Stimulated activated CD8-positive, alpha-beta memory T cell treated with anti-CD3 and anti-CD28 coated beads, Interleukin-7, amount 100 ng/mL, for 24 hours (primary cell): ENCODE measurements around the gene FGG.

Experiments
- DNase-seq: peaks from one replicate; pipeline ENCODE4 v3.0.0-alpha.2; 2020; ENCODE audit warnings: low read depth

The FGG gene

GRCh38 chr4:154612472-154613414 lies at the start of gene FGG:
FGG (minus strand) TSS chr4:154612656; CDS start chr4:154612609, 47 bp downstream.
- no peak for DNase-seq

DNA sequence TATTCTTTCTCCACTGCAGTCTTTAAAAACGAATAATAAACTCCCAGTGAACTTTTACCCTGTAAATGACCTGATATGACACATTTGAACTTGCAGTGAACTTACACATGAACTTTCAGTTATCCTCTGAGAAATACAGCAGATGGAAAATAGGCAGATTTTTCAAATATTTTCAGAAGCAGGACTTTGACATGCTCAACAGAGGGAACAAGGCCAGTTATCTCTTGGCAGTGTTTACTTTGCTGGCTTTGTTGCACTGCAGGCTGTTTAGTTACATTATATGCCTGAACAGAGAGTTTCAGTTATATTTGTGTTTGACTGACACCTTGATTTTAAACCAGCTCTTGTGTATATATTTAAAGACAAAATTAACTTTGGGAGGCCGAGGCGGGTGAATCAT lies 47.6 kb upstream of the FGG start:
- no peak for DNase-seq

- DNase-seq = no peak
Measured at GRCh38 chr4:154658680-154659405, 46.4 kb upstream of the FGG start.

- no peak for DNase-seq
Measured at GRCh38 chr4:154643493-154643892, 31.0 kb upstream of the FGG start.

DNA sequence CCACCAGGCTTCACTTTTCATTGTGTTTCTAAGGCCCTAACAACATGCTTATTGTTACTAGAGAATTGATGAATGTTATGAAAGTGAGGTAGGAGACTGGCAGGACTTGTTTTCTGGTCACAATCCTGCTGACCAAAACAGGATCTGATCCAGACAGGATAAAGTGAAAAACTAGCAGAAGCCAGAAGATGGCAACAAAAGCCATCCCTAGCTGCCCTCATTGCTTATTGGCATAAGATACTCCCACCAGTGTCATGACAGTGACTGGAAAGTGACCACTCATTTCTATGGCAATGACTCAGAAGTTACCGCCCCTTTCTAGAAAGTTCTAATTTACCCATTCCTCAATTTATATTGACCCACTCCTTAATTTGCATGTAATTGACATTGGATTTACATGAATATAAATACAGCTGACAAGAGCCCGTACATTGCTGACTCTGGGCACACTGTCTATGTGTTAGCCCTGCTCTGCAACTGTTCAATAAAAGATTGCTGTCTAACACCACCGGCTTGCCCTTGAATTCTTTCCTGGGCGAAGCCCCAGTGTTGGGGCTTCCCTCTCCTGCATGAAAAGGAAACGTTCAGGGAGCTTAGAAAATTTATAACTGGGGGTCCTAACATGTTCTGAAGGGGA lies 30.0 kb upstream of the FGG start:
- no peak for DNase-seq

DNA sequence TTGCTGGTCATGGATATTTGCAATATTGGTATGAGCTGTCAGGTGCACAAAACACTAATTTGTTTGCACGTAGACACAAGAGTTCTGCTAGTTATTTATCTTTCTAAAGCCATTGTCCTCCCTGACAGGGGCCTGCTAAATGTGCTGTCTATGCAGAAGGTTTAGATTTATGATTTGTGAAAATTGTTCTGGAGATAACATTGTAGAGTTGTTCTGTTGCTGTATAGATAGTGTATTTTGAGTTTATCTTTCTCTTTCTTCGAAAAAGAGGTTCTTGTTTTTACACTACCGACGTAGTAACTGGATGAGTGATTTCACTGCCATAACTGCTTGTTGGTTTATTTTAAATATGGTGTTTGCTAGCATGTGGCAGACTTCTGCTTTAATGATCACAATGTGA lies 28.5 kb upstream of the FGG start:
- DNase-seq = no peak

DNA sequence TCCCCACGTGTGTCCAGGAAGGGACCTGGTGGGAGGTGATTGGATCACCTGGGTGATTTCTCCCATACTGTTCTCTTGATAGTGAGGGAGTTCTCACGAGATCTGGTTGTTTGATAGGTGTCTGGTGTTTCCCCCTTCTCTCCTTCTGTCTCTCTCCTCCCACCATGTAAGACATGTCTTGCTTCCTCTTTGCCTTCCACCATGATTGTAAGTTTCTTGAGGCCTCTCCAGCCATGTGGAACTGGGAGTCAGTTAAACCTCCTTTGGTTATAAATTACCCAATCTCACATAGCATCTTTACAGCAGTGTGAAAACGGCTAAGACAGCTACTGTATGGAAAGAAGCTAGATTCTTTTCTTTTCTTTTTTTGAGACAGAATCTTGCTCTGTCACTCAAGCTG lies 21.6 kb upstream of the FGG start:
- no peak for DNase-seq

GRCh38 chr4:154631828-154632227 lies 19.4 kb upstream of the FGG start:
- DNase-seq = no peak

DNA sequence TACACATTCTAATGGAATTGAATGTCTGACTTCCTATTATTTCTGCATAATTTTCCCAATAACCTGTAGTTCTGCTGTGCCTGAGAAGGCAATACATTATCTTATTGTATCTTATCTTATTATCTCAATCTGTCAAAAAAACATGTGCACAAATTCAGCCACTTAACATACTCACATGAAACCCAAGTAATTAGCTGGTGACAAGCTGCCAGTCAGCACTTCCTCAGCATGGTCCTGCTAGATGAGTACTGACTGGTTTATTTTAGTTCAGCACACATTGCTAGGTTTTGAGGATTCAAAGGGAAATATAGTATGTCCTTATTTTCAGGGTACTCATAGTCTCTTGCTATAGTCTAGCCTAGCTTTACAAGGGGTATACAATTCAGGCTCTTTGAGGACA lies 17.9 kb upstream of the FGG start:
- DNase-seq = no peak

GRCh38 chr4:154626793-154627484 lies 14.5 kb upstream of the FGG start:
- no peak for DNase-seq

- DNase-seq = no peak
Measured at GRCh38 chr4:154625971-154626370, 13.5 kb upstream of the FGG start.

GRCh38 chr4:154623995-154624394 lies 11.5 kb upstream of the FGG start:
- DNase-seq = no peak

GRCh38 chr4:154623436-154623835 lies 11.0 kb upstream of the FGG start:
- no peak for DNase-seq

DNA sequence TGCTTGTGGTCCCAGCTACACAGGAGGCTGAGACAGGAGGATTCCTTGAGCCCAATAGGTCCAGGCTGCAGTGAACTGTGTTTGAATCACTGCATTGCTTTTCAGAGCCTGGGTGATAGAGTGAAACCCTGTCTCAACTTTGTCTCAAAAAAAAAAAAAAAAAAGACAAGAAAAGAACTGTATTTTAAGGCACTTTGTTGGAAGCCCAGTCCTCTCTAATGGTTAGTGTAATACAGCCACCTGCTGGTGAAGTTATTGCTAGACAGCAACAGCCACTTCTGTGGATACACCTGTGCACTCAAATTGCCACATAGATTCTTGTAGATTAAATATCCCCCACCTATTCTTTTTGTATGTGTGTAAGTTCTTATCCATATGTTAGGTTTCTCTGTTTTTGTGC lies 10.1 kb upstream of the FGG start:
- DNase-seq = no peak

- no peak for DNase-seq
Measured at GRCh38 chr4:154620111-154620510, 7.7 kb upstream of the FGG start.

GRCh38 chr4:154618708-154619315 lies 6.4 kb upstream of the FGG start:
- DNase-seq = peak; percentile 25

GRCh38 chr4:154617820-154618317 lies 5.4 kb upstream of the FGG start:
- no peak for DNase-seq

DNA sequence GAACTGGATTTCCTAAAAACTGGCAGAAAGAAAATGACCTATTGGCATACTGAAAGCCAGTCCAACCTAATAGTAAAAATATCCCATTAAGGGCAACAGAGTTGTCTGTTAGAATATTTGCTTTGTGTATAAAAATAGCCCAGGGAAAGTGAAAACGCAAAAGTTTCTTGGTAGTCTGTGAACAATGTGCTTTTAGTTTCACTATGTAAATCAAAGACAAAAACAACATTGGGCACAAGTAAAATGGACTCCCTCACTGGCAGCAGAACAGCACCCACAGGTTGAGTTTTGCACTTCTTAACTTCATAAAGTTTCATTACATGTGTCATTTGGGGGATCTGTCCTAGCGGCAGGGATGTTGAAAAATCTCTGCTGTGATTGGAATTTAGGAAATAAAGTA lies 4.3 kb upstream of the FGG start:
- DNase-seq = no peak

DNA sequence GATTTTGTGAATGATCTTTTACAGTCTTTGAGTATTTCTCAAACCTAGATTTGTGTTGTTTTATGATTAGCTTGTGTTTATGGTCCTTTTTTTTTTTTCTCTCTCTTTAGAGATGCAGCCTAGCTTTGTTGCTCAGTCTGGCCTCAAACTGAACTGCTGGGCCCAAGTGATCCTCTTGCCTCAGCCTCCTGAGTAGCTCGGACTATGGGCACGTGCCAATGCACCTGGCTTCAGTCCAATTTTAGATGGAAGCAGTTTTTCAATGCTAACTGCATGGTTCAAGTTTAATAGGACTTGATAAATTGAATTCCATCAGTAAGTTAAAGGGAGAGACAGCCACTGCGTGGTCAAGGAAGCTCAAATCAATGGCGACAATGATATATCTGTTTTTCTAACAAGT lies 3.8 kb upstream of the FGG start:
- DNase-seq = no peak

- no peak for DNase-seq
Measured at GRCh38 chr4:154615211-154615610, 2.8 kb upstream of the FGG start.

GRCh38 chr4:154614306-154614705 lies 1.9 kb upstream of the FGG start:
- DNase-seq = no peak

- DNase-seq = no peak
Measured at GRCh38 chr4:154611833-154612232, 623 bp downstream of the FGG start.
